ENCODE results near the gene ITLN1.
"Not testable (repeated sequence)": the region's sequence is repeated elsewhere in the genome, so short reads cannot be mapped to it uniquely, and the experiment has no call there.

The ITLN1 gene

DNA sequence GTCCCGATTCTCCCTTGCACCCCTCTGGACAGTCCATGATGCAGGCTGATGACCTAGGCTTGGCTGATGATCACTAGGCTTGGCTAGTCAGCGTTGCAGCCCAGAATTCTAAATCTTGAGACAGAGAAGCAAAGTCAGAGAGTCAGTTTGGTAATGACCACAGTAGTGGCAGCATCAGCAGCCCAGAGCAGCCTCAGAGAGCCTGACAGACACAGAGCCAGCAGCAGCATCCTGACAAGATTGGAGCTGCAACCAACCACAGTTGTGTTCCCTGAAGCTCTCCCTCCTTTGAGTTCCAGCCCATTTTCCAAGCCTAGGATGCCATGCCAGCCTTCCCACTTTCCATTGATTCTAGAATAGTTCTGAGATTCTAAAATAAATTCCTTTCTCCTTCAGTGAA lies 16.8 kb upstream of the ITLN1 start:
- Mint-ChIP-seq H3K4me3 (no peak overlapping the region), H3K36me3 (ENCODE audit: low read depth) (no peaks in the 10 kb centered on the region), H3K9me3 (peaks cover 3% of the 10 kb centered on the region), H3K4me1 (no peaks in the 10 kb centered on the region), H3K27me3 (ENCODE audit: low read depth) (peaks cover 16% of the 10 kb centered on the region), H3K27ac (no peak overlapping the region)
- TF ChIP-seq, protein P1, sequence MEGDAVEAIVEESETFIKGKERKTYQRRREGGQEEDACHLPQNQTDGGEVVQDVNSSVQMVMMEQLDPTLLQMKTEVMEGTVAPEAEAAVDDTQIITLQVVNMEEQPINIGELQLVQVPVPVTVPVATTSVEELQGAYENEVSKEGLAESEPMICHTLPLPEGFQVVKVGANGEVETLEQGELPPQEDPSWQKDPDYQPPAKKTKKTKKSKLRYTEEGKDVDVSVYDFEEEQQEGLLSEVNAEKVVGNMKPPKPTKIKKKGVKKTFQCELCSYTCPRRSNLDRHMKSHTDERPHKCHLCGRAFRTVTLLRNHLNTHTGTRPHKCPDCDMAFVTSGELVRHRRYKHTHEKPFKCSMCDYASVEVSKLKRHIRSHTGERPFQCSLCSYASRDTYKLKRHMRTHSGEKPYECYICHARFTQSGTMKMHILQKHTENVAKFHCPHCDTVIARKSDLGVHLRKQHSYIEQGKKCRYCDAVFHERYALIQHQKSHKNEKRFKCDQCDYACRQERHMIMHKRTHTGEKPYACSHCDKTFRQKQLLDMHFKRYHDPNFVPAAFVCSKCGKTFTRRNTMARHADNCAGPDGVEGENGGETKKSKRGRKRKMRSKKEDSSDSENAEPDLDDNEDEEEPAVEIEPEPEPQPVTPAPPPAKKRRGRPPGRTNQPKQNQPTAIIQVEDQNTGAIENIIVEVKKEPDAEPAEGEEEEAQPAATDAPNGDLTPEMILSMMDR (IDR thresholded peaks at IDR 0.05; ENCODE audit: unreplicated experiment in 3 of 3): no peak

DNA sequence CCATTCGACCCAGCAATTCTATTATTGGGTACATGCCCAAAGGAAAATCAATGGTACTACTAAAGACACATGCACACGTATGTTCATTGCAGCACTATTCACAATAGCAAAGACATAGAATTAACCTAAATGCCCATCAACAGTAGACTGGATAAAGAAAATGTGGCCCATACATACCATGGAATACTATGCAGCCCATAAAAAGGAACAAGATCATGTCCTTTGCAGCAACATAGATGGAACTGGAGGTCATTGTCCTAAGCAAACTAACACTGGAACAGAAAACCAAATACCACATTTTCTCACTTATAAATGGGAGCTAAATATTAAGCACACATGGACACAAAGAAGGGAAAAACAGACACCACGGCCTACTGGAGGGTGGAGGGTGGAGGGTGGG lies 15.7 kb upstream of the ITLN1 start:
- not testable (repeated sequence) for H3K4me1 Mint-ChIP-seq; H3K36me3 Mint-ChIP-seq (ENCODE audit: low read depth); H3K4me3 Mint-ChIP-seq; H3K27ac Mint-ChIP-seq; H3K9me3 Mint-ChIP-seq
- peaks cover 16% of the 10 kb centered on the region for H3K27me3 Mint-ChIP-seq (ENCODE audit: low read depth)

DNA sequence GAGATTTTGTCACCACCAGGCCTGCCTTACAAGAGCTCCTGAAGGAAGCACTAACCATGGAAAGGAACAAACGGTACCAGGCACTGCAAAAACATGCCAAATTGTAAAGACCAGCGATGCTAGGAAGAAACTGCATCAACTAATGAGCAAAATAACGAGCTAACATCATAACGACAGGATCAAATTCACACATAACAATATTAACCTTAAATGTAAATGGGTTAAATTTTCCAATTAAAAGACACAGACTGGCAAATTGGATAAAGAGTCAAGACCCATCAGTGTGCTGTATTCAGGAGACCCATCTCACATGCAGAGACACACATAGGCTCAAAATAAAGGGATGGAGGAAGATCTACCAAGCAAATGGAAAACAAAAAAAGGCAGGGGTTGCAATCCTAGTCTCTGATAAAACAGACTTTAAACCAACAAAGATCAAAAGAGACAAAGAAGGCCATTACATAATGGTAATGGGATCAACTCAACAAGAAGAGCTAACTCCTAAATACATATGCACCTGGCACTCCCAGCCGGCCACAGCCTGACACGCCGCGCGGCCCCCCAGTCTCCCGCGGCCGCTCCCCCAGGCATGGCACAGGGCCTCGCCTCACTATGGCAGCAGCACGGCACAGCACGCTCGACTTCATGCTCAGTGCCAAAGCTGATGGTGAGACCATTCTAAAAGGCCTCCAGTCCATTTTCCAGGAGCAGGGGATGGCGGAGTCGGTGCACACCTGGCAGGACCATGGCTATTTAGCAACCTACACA lies 9.6 kb upstream of the ITLN1 start:
- H3K27ac Mint-ChIP-seq: not testable (repeated sequence)

DNA sequence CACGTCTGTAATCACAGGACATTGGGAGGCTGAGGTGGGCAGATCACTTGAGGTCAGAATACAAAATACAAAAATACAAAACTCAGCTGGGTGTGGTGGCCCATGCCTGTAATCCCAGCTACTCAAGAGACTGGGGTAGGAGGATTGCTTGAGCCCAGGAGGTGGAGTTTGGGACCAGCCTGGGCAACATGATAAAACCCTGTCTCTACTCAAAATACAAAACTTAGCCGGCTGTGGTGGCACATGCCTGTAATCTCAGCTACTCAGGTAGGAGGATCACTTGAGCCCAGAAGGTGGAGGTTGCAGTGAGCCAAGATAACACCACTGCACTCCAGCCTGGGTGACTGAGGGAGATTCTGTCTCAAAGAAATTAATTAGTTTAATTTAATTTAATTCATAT lies 6.5 kb upstream of the ITLN1 start:
- H3K27me3 Mint-ChIP-seq (ENCODE audit: low read depth): no peaks in the 10 kb centered on the region
- H3K36me3 Mint-ChIP-seq (ENCODE audit: low read depth): no peaks in the 10 kb centered on the region
- no peak overlapping the region for H3K27ac Mint-ChIP-seq
- H3K4me3 Mint-ChIP-seq: no peak overlapping the region
- H3K4me1 Mint-ChIP-seq: no peaks in the 10 kb centered on the region
- TF ChIP-seq, protein P1 (IDR thresholded peaks at IDR 0.05; ENCODE audit: unreplicated experiment in 3 of 3): no peak
- H3K9me3 Mint-ChIP-seq: peaks cover 20% of the 10 kb centered on the region

More for the DNA sequence above, 9.6 kb upstream of the ITLN1 start:
- not testable (repeated sequence) for H3K4me3 Mint-ChIP-seq; H3K4me1 Mint-ChIP-seq; H3K36me3 Mint-ChIP-seq (ENCODE audit: low read depth); H3K27me3 Mint-ChIP-seq (ENCODE audit: low read depth)
- H3K9me3 Mint-ChIP-seq: peaks cover 20% of the 10 kb centered on the region

DNA sequence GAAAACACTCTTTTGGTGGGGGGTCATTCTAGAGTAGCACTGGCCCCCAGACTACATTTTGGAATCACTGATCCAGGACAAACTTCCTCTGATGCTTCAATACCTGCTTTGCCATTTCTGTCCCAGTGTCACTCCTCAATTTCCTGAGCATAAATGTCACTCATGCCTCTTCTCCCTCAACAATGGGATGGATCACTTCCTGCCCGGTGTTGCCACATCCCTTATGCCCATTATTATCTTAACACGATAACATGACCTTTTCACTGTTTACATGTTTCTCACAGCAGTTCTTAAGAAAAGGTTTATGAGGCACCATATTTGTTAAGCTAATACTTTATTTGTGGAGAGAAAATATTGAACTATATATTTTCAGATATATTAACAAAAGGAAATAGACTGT lies 3.9 kb upstream of the ITLN1 start:
- Mint-ChIP-seq H3K27ac (no peak overlapping the region), H3K4me1 (no peaks in the 10 kb centered on the region), H3K9me3 (peaks cover 12% of the 10 kb centered on the region), H3K36me3 (ENCODE audit: low read depth) (no peaks in the 10 kb centered on the region), H3K27me3 (ENCODE audit: low read depth) (no peaks in the 10 kb centered on the region), H3K4me3 (no peak overlapping the region)
- TF ChIP-seq, protein P1 (IDR thresholded peaks at IDR 0.05; ENCODE audit: unreplicated experiment in 3 of 3): no peak

DNA sequence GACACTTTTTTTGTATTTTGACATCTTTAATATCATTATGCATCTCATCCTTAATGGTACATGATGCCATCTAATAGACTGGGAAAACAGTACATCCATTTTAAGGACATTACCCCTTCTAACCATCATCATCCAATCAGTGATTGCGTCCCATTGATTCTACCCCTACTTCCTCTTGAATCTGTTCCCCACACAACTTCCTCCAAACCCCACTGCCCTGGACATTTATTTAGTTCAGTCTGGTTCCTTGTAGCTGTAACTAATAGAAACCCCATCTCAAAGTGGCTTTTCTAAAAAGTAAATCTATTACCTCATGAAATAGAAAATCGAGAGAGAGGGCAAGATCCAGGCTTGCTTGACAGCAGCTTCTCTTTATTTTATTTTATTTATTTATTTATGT lies 2.1 kb upstream of the ITLN1 start:
- Mint-ChIP-seq H3K4me3 (no peak overlapping the region), H3K9me3 (peaks cover 3% of the 10 kb centered on the region), H3K27ac (no peak overlapping the region), H3K36me3 (ENCODE audit: low read depth) (no peaks in the 10 kb centered on the region), H3K4me1 (no peaks in the 10 kb centered on the region), H3K27me3 (ENCODE audit: low read depth) (no peaks in the 10 kb centered on the region)
- TF ChIP-seq, protein P1 (IDR thresholded peaks at IDR 0.05; ENCODE audit: unreplicated experiment in 3 of 3): no peak

DNA sequence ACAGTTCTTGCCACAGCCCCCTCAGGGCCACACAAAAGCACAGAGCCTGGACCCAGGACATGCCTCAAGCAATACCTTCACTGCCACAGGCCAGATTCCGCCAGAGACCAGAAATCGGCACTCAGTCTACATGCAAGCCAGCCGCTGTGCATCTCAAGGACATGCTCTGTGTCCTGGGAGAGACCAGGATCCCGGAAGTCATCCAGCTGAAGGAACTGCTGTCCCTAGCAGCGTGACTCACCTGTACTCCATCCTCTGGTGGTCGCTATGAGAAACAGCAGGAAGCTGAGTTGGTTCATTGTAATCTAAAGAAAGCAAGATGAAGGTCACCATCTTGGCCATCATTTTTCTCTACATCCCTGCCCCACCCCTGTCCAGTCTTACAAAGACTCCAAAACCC lies 401 bp downstream of the ITLN1 start:
- TF ChIP-seq, protein P1 (IDR thresholded peaks at IDR 0.05; ENCODE audit: unreplicated experiment in 3 of 3): no peak
- Mint-ChIP-seq H3K4me1 (no peaks in the 10 kb centered on the region), H3K9me3 (no peaks in the 10 kb centered on the region), H3K4me3 (no peak overlapping the region), H3K27me3 (ENCODE audit: low read depth) (no peaks in the 10 kb centered on the region), H3K36me3 (ENCODE audit: low read depth) (no peaks in the 10 kb centered on the region), H3K27ac (no peak overlapping the region)

Measured in nephron (organoid).